Measurements from ENCODE around the gene CDH13.

GRCh38 chr16:82646504-82646903, 19.7 kb downstream of the CDH13 start:
- TF ChIP-seq TAF1 (IDR thresholded peaks at IDR 0.05; ENCODE audit: borderline replicate concordance, insufficient read depth, low read length) (no peak), POLR2AphosphoS5 (IDR thresholded peaks at IDR 0.05; ENCODE audit: low read depth, low read length) (no peak), SIN3A (IDR thresholded peaks at IDR 0.05; ENCODE audit: borderline replicate concordance, insufficient read depth, low read length) (no peak)
- TF ChIP-seq, protein P1, sequence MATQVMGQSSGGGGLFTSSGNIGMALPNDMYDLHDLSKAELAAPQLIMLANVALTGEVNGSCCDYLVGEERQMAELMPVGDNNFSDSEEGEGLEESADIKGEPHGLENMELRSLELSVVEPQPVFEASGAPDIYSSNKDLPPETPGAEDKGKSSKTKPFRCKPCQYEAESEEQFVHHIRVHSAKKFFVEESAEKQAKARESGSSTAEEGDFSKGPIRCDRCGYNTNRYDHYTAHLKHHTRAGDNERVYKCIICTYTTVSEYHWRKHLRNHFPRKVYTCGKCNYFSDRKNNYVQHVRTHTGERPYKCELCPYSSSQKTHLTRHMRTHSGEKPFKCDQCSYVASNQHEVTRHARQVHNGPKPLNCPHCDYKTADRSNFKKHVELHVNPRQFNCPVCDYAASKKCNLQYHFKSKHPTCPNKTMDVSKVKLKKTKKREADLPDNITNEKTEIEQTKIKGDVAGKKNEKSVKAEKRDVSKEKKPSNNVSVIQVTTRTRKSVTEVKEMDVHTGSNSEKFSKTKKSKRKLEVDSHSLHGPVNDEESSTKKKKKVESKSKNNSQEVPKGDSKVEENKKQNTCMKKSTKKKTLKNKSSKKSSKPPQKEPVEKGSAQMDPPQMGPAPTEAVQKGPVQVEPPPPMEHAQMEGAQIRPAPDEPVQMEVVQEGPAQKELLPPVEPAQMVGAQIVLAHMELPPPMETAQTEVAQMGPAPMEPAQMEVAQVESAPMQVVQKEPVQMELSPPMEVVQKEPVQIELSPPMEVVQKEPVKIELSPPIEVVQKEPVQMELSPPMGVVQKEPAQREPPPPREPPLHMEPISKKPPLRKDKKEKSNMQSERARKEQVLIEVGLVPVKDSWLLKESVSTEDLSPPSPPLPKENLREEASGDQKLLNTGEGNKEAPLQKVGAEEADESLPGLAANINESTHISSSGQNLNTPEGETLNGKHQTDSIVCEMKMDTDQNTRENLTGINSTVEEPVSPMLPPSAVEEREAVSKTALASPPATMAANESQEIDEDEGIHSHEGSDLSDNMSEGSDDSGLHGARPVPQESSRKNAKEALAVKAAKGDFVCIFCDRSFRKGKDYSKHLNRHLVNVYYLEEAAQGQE (IDR thresholded peaks at IDR 0.05; ENCODE audit: insufficient read depth in 1 of 2, low read depth in 2 of 2, low read length in 2 of 2), result no peak
